ENCODE data around the gene TACR1.

DNA sequence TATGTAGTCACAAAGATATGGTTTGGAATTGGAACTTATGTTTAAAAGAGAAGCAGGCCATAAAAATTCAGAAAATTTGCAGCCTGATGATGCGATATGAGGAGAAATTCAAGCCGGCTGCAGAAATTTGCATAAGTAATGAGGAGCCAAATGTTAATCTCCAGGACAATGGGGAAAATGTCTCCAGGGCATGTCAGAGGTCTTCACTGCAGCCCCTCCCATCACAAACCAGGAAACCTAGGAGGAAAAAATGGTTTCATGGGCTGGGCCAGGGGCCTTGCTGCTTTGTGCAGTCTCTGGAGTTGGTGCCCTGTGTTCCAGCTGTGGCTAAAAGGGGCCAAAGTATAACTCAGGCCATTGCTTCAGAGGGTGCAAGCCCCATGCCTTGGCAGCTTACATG, 28.4 kb downstream of the TACR1 start:
- TF ChIP-seq, protein P1, sequence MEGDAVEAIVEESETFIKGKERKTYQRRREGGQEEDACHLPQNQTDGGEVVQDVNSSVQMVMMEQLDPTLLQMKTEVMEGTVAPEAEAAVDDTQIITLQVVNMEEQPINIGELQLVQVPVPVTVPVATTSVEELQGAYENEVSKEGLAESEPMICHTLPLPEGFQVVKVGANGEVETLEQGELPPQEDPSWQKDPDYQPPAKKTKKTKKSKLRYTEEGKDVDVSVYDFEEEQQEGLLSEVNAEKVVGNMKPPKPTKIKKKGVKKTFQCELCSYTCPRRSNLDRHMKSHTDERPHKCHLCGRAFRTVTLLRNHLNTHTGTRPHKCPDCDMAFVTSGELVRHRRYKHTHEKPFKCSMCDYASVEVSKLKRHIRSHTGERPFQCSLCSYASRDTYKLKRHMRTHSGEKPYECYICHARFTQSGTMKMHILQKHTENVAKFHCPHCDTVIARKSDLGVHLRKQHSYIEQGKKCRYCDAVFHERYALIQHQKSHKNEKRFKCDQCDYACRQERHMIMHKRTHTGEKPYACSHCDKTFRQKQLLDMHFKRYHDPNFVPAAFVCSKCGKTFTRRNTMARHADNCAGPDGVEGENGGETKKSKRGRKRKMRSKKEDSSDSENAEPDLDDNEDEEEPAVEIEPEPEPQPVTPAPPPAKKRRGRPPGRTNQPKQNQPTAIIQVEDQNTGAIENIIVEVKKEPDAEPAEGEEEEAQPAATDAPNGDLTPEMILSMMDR (IDR thresholded peaks at IDR 0.05) = no peak
- TF ChIP-seq ZFX (IDR thresholded peaks at IDR 0.05; ENCODE audit: borderline replicate concordance) = no peak
